Activated naive CD4-positive, alpha-beta T cell treated with anti-CD3 and anti-CD28 coated beads, Interleukin-2, amount 50 U/mL, for 24 hours (primary cell): ENCODE data around the gene DYNC1LI1.

Experiments
- H3K27ac Mint-ChIP-seq: one replicate; pipeline ENCODE4 v1.8.0; 2021; ENCODE audit warnings: mild to moderate bottlenecking, mixed read lengths
- H3K27me3 Mint-ChIP-seq: one replicate; pipeline ENCODE4 v1.8.0; 2021; ENCODE audit warnings: mixed read lengths
- H3K36me3 Mint-ChIP-seq: one replicate; pipeline ENCODE4 v1.8.0; 2021; ENCODE audit warnings: mixed read lengths
- H3K4me1 Mint-ChIP-seq: one replicate; pipeline ENCODE4 v1.8.0; 2021; ENCODE audit warnings: mixed read lengths
- H3K4me3 Mint-ChIP-seq: one replicate; pipeline ENCODE4 v1.8.0; 2021; ENCODE audit warnings: mild to moderate bottlenecking, mixed read lengths
- H3K9me3 Mint-ChIP-seq: one replicate; pipeline ENCODE4 v1.8.0; 2021; ENCODE audit warnings: mixed read lengths

The DYNC1LI1 gene

GRCh38 chr3:32493437-32494414 lies 76.9 kb downstream of the DYNC1LI1 start:
- peaks cover 28% of the 10 kb centered on the region for H3K4me1 Mint-ChIP-seq
- peaks cover 7% of the 10 kb centered on the region for H3K36me3 Mint-ChIP-seq
- H3K27me3 Mint-ChIP-seq = no peaks in the 10 kb centered on the region
- H3K4me3 Mint-ChIP-seq = no peak overlapping the region
- no peak overlapping the region for H3K27ac Mint-ChIP-seq
- no peaks in the 10 kb centered on the region for H3K9me3 Mint-ChIP-seq

- Mint-ChIP-seq H3K9me3 (no peaks in the 10 kb centered on the region), H3K27ac (no peak overlapping the region), H3K36me3 (peaks cover 4% of the 10 kb centered on the region), H3K4me3 (no peak overlapping the region), H3K4me1 (peaks cover 21% of the 10 kb centered on the region), H3K27me3 (no peaks in the 10 kb centered on the region)
Observed at GRCh38 chr3:32492684-32493436, 77.8 kb downstream of the DYNC1LI1 start.

GRCh38 chr3:32488474-32489008 lies 82.1 kb downstream of the DYNC1LI1 start:
- Mint-ChIP-seq H3K4me3 (no peak overlapping the region), H3K4me1 (peaks cover 25% of the 10 kb centered on the region), H3K36me3 (peaks cover 14% of the 10 kb centered on the region), H3K27ac (no peak overlapping the region), H3K9me3 (no peaks in the 10 kb centered on the region), H3K27me3 (no peaks in the 10 kb centered on the region)

- Mint-ChIP-seq H3K27ac (no peak overlapping the region), H3K4me1 (peaks cover 25% of the 10 kb centered on the region), H3K9me3 (no peaks in the 10 kb centered on the region), H3K4me3 (no peak overlapping the region), H3K36me3 (peaks cover 14% of the 10 kb centered on the region), H3K27me3 (no peaks in the 10 kb centered on the region)
Observed at GRCh38 chr3:32487781-32488473, 82.7 kb downstream of the DYNC1LI1 start.

- no peak overlapping the region for H3K27ac Mint-ChIP-seq
- H3K27me3 Mint-ChIP-seq = no peaks in the 10 kb centered on the region
- H3K9me3 Mint-ChIP-seq = no peaks in the 10 kb centered on the region
- H3K36me3 Mint-ChIP-seq = peaks cover 29% of the 10 kb centered on the region
- no peak overlapping the region for H3K4me3 Mint-ChIP-seq
- H3K4me1 Mint-ChIP-seq = peaks cover 31% of the 10 kb centered on the region
Observed at GRCh38 chr3:32484436-32484835, 86.2 kb downstream of the DYNC1LI1 start.

GRCh38 chr3:32483772-32484171 lies 86.9 kb downstream of the DYNC1LI1 start:
- Mint-ChIP-seq H3K36me3 (peaks cover 30% of the 10 kb centered on the region), H3K27ac (no peak overlapping the region), H3K4me1 (peaks cover 31% of the 10 kb centered on the region), H3K9me3 (no peaks in the 10 kb centered on the region), H3K4me3 (no peak overlapping the region), H3K27me3 (no peaks in the 10 kb centered on the region)

- no peaks in the 10 kb centered on the region for H3K27me3 Mint-ChIP-seq
- no peak overlapping the region for H3K4me3 Mint-ChIP-seq
- no peaks in the 10 kb centered on the region for H3K9me3 Mint-ChIP-seq
- peaks cover 31% of the 10 kb centered on the region for H3K4me1 Mint-ChIP-seq
- H3K27ac Mint-ChIP-seq = no peak overlapping the region
- H3K36me3 Mint-ChIP-seq = peaks cover 34% of the 10 kb centered on the region
Observed at GRCh38 chr3:32482693-32483092, 88.0 kb downstream of the DYNC1LI1 start.

- no peak overlapping the region for H3K4me3 Mint-ChIP-seq
- no peak overlapping the region for H3K27ac Mint-ChIP-seq
- H3K36me3 Mint-ChIP-seq = peaks cover 37% of the 10 kb centered on the region
- H3K4me1 Mint-ChIP-seq = peaks cover 34% of the 10 kb centered on the region
- no peaks in the 10 kb centered on the region for H3K27me3 Mint-ChIP-seq
- H3K9me3 Mint-ChIP-seq = no peaks in the 10 kb centered on the region
Observed at GRCh38 chr3:32481791-32482631, 88.6 kb downstream of the DYNC1LI1 start.

- Mint-ChIP-seq H3K27ac (no peak overlapping the region), H3K36me3 (peaks cover 38% of the 10 kb centered on the region), H3K27me3 (no peaks in the 10 kb centered on the region), H3K9me3 (no peaks in the 10 kb centered on the region), H3K4me1 (peaks cover 30% of the 10 kb centered on the region), H3K4me3 (no peak overlapping the region)
Observed at GRCh38 chr3:32480604-32481003, 90.1 kb downstream of the DYNC1LI1 start.
